ENCODE results near the gene DIO3.
"Not testable (repeated sequence)": the region's sequence is repeated elsewhere in the genome, so short reads cannot be mapped to it uniquely, and the experiment has no call there.

The DIO3 gene

DNA sequence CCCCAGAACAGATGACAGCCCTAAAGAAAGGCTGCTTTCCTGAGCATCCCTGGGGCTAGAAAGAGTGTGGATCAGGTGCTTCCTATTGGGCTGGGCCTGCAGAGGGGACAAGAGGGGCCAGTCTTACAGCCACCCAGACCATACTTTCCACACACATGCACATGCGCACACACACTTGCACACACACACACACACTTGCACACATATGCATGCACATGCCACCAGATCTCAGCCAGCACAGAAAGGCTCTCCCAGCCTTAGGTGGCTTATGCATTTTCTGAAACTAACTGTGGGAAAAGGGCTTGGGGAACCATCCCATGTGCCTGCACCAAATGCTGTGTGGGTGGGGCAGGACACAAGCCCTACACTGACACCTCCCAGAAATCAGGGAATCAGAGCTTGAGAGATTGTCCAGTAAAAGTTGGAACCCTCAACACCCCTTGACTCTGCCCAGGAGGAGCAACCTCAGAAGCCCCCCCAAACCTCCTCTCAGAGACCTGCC lies 2.5 kb upstream of the DIO3 start:
- DNase-seq (ENCODE audit: low read depth, low spot score), result no peak

GRCh38 chr14:101559250-101559623 lies 2.1 kb upstream of the DIO3 start:
- DNase-seq (ENCODE audit: low read depth, low spot score), result no peak

GRCh38 chr14:101559624-101560533 lies 1.4 kb upstream of the DIO3 start:
- no peak for DNase-seq (ENCODE audit: low read depth, low spot score)

GRCh38 chr14:101560534-101561113 lies 671 bp upstream of the DIO3 start:
- no peak for DNase-seq (ENCODE audit: low read depth, low spot score)

DNA sequence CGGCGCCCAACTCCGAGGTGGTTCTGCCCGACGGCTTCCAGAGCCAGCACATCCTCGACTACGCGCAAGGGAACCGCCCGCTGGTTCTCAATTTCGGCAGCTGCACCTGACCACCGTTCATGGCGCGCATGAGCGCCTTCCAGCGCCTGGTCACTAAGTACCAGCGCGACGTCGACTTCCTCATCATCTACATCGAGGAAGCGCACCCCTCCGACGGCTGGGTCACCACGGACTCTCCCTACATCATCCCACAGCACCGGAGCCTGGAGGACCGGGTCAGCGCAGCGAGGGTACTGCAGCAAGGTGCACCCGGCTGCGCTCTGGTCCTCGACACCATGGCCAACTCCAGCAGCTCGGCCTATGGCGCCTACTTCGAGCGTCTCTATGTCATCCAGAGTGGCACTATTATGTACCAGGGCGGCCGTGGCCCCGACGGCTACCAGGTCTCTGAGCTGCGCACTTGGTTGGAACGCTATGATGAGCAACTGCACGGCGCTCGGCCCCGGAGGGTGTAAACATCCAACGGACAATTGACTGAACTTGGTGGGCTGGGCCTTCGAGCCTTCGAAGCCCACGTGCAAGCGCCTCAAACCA lies 699 bp downstream of the DIO3 start:
- DNase-seq (ENCODE audit: low read depth, low spot score), result no peak

- DNase-seq (ENCODE audit: low read depth, low spot score), result no peak
Observed at GRCh38 chr14:101562659-101563351, 1.5 kb downstream of the DIO3 start.

- DNase-seq (ENCODE audit: low read depth, low spot score), result no peak
Observed at GRCh38 chr14:101563352-101563653, 2.0 kb downstream of the DIO3 start.

DNA sequence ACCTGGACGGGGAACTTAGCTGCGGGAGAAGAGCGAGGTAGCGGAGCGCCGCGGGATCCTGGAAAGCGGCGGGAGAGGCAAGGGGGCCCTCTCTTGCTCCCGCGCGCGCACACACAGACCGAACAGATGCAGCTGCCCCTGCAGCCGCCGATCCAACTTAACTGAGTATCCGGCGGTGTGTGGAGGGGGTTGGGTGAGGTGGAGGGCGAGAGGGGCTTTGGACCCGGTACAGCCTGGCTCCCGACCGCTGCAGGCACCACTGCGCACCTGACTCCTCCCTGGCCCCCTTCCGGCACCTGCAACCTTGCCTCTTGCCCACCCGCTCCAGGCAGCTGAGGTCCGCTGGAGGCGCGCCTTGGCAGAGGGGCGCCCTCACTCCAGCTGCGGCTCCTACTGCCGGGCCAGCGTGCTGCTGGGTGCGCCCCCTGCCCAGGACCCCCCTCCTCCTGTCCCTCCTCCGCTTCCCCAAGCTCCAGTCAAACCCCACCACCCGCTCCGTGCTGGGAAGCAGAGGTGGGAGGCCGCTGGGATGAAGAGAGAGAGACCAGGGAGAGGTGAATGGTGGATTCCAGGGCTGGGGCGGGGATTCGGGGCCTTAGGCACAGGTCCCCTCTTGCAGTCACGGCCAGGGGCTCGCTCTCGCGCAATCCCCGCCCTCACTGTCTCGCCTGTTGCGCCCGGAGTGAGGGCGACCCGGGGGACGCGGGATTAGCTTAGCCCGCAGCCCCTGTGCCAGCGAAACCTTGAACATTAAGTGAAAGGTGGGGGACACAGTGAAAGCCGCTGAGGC lies 2.6 kb downstream of the DIO3 start:
- DNase-seq (ENCODE audit: low read depth, low spot score), result no peak

DNA sequence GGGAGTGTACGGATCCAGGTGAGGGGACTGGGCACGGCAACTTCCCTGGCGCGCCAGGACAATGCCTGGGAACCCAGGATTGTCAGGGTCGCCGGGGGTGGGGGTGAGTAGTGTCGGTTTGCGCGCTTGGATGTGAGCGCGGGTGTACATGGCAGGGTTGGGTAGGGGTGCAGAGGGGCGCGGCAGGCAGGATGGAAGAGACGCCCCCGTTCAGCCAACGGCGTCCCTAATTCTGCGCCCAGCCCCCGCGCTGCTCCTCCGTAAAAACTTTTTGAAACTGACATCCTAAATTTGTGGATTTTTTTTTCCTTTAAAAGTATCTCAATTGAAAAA lies 3.1 kb downstream of the DIO3 start:
- DNase-seq (ENCODE audit: low read depth, low spot score), result no peak

- DNase-seq (ENCODE audit: low read depth, low spot score), result no peak
Observed at GRCh38 chr14:101564819-101565698, 3.8 kb downstream of the DIO3 start.

- DNase-seq (ENCODE audit: low read depth, low spot score), result no peak
Observed at GRCh38 chr14:101567252-101567651, 6.0 kb downstream of the DIO3 start.

DNA sequence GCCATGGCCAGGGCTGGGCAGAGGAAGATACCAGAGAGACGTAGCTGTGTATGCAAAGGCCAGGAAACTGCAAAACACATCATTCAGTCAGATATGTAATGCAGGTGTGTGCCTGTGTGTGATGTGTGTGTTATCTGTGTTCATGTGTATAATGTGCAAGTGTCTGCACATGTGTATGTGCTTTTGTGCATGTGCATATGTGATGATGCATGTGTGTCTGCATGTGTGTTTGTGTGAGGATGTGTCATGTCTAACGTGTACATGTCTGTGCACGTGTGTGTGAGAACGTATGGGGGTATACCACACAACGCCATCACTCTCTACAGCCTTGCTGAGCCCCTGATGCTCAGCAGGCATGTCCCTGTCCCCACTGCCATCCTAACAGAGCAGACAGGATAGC lies 9.7 kb downstream of the DIO3 start:
- DNase-seq (ENCODE audit: low read depth, low spot score), result no peak

DNA sequence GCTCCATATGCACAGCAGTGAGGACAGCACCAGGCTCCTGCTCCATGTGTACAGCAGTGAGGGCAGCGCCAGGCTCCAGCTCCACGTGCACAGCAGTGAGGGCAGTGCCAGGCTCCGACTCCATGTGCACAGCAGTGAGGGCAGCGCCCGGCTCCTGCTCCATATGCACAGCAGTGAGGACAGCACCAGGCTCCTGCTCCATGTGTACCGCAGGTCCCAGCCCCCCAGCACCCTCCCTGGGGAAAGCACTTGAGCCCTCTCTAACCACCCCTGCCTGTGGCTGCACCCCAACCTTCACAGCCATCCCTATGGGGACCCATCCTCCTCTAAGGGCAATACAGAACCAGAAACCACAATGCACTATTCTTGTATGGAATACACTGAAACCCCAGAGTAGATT lies 11.2 kb downstream of the DIO3 start:
- not testable (repeated sequence) for DNase-seq (ENCODE audit: low read depth, low spot score)

DNA sequence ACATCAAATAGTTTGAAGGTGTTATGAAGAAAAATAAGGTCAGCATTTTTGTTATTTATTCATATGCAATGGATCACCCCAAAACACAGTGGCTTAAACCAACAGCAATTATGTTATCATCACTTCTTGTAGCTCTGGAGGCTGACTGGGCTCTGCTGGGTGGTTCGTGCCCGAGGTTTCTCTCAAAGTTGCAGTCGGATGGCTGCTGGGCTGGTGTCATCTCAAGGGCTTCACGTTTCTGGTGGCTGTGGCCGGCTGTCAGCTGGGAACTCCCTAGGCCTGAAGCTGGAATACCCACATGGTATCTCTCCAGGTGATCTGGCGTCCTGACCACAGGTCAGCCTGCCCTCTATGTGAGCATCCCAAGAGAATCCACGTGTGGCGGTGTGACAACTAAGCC lies 12.0 kb downstream of the DIO3 start:
- DNase-seq (ENCODE audit: low read depth, low spot score), result no peak

DNA sequence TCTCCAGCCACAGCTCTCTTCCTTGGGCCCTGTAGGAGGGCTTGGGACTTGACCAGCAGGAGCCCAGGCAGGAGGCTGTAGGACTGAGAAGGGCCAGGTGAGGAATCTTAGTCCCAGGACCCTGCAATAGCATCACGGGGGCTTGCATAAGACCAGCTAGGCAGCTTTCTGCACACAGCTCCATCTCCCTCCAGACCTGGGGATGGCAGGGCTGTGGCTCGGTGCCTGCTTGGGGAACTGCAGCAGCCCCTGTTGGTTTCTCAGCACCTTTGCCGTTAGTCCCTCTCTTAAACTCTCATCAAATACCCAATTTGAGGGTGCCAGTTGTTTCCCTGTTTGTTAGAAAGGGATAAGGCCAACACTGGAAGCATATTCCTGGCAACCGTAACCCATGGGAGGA lies 14.3 kb downstream of the DIO3 start:
- no peak for DNase-seq (ENCODE audit: low read depth, low spot score)

DNA sequence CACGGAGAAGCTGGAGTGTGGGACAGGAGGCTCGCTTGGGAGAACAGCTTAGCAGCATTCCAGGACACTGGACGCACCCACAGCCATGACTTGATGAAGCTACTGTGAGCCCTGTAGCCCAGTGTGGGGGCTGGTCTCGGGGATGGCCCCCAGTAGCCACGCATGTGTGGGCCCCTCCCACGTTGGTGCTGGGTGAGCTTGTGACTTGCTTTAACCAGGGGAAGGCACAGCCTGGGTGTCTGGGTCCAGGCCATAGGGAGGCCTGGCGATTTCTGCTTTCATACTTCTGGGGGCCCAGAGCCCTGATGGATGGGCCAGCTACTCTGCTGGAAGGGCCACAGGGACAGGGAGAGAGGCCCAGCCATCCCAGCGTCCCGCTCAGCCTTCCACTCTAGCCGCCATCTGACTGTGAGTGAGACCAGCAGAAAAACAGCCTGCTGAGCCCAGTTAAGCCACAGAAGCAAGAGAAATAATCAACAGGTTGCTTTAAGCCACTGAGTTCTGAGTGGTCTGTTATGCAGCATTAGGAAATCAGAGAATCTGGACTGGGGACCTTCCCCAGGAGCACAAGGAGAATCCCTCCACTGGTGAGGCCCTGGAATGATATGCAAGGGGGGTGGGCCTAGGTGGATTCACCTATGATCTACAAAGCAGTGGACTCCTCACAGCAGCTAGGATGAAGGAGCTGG lies 16.1 kb downstream of the DIO3 start:
- DNase-seq (ENCODE audit: low read depth, low spot score), result no peak

DNA sequence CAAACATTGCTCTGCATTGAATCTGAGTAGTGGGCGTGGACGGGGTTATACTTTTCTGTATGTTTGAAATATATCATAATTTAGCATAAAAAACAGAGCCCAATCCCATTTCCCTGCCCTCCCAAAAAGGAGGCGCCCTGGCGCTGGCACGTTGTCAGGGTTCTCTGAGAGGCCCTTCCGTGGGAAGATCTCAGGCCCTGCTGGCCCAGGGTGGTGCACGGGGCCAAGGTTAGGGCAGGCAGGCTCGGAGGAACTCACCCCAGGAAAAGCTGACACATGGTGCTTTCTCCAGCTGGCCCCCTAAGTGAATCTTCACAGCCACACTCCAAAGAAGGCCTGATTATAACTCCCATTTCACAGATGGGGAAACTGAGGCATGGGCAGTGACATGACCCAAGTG lies 17.2 kb downstream of the DIO3 start:
- DNase-seq (ENCODE audit: low read depth, low spot score), result no peak

DNA sequence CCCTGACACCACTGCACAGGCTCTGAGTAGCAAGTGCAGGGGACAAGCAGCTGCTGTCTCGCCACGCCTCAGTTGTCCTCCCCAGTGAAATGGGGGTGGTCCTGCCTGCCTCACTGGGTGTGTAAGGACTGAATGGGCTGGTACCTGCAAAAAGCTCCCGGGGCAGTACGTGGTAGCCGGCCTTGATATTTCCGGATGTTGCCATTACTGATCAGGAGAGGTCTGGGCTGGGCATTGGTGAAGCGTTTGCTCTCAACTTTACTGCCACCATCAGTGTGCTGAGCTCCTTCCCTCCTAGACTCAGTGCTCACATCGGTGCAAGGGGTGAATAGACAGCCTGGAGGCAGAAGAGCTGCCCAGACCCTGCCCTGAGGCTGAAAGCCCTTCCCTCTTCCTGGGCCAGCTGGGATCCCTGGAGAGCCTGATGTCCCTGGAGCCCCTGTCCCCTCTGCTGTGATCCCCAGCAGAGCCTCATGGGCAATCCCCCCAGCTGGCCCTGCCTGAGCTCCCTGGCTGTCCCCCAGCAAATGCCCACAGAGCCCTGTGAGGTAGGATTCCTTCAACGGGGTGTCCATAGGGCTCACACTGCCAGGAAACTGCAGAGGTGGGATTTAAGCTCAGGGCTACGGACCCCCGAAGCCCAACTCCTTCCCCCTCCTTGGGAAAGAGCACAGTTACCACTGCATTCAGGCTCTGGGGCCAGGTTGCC lies 18.2 kb downstream of the DIO3 start:
- no peak for DNase-seq (ENCODE audit: low read depth, low spot score)

GRCh38 chr14:101581806-101582205 lies 20.5 kb downstream of the DIO3 start:
- DNase-seq (ENCODE audit: low read depth, low spot score), result no peak

All from activated naive CD8-positive, alpha-beta T cell treated with anti-CD3 and anti-CD28 coated beads, Interleukin-2, amount 50 U/mL, for 16 hours (primary cell).